ENCODE measurements around the gene UROC1. TPM values are rescaled to one million over a fixed set of nuclear protein-coding genes. Genes with fewer than 3 reads are reported as not detected.

Gene UROC1
- total RNA-seq, 1 experiment from 2014 or later = not detected

DNA sequence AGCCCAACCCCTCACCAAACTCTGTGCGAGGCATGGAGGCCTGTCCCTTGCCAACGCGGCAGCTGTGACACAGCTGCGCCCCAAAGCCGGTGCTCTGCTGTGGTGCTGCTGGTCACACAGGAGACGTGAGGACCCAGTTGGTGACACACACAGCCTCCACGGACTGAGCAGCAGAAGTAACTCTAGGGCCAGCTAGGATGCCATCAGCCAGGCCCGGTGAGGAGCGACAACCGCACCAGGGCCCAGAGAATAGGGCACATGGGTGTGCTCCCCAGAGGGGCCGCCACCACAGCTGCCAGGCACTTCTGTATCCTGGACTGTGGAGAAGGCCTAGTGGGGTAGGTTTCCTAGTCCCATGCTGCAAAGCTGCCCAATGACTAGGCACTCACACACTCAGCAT, 52.6 kb downstream of the UROC1 start:
- Histone ChIP-seq H3K4me3 (no peak overlapping the region), H3K79me2 (ENCODE audit: low read depth) (peaks cover 30% of the 10 kb centered on the region; the same call in 1 of the 2 replicates), H3K4me2 (no peak overlapping the region), H3F3A (ENCODE audit: insufficient read depth, low read depth) (no peaks in the 10 kb centered on the region), H3K27ac (no peak overlapping the region), H3K9me2 (ENCODE audit: insufficient read depth) (no peaks in the 10 kb centered on the region), H2AFZ (no peak overlapping the region), H3K9me3 (ENCODE audit: insufficient read depth, low read depth) (no peaks in the 10 kb centered on the region), H4K20me1 (ENCODE audit: insufficient read depth) (peaks cover 31% of the 10 kb centered on the region), H3K27me3 (ENCODE audit: insufficient read depth, low read depth) (no peaks in the 10 kb centered on the region), H3K36me3 (ENCODE audit: low read depth) (peaks cover 45% of the 10 kb centered on the region), H3K4me1 (replicated peaks; ENCODE audit: insufficient read depth) (no peaks in the 10 kb centered on the region)
- ChIA-PET CTCF (no interaction called here), POLR2A (ENCODE audit: unreplicated experiment) (no interaction called here)
- no peak for TF ChIP-seq EZH2 (IDR thresholded peaks at IDR 0.05; ENCODE audit: low read depth)
- intact Hi-C loops (cut with micrococcal nuclease; ENCODE audit: unreplicated experiment) = no loop called here
- no peak for DNase-seq
- BruUV-seq (replicated peaks) = no TSS peak

DNA sequence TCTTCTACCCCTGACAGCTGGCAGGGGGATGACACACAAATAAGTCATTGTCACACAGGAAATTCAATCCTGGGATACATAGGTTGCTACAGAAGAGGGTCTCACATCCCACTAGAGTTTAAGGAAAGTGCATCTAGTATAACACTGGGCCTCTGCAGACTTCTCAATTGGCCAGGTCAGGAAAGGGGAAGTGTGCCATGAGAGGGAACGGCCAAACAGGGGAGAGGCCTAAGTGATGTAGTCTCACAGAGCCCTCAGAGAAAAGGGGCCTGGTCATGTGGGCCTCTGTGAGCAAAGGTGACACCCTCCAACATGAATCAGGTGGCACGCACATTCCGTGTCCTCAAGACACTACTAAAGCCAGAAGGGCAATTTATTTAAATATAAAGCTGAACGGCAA, 53.1 kb downstream of the UROC1 start:
- no TSS peak for BruUV-seq (replicated peaks)
- Histone ChIP-seq H3K79me2 (ENCODE audit: low read depth) (peaks cover 25% of the 10 kb centered on the region; the same call in 1 of the 2 replicates), H4K20me1 (ENCODE audit: insufficient read depth) (peaks cover 30% of the 10 kb centered on the region), H3K4me1 (replicated peaks; ENCODE audit: insufficient read depth) (no peaks in the 10 kb centered on the region), H3K27me3 (ENCODE audit: insufficient read depth, low read depth) (no peaks in the 10 kb centered on the region), H3K4me2 (no peak overlapping the region), H3K36me3 (ENCODE audit: low read depth) (peaks cover 41% of the 10 kb centered on the region), H3F3A (ENCODE audit: insufficient read depth, low read depth) (no peaks in the 10 kb centered on the region), H2AFZ (no peak overlapping the region), H3K27ac (no peak overlapping the region), H3K4me3 (no peak overlapping the region), H3K9me3 (ENCODE audit: insufficient read depth, low read depth) (no peaks in the 10 kb centered on the region), H3K9me2 (ENCODE audit: insufficient read depth) (no peaks in the 10 kb centered on the region)
- ChIA-PET POLR2A (ENCODE audit: unreplicated experiment) (no interaction called here), CTCF (no interaction called here)
- TF ChIP-seq EZH2 (IDR thresholded peaks at IDR 0.05; ENCODE audit: low read depth) = no peak
- TF ChIP-seq, protein P1, sequence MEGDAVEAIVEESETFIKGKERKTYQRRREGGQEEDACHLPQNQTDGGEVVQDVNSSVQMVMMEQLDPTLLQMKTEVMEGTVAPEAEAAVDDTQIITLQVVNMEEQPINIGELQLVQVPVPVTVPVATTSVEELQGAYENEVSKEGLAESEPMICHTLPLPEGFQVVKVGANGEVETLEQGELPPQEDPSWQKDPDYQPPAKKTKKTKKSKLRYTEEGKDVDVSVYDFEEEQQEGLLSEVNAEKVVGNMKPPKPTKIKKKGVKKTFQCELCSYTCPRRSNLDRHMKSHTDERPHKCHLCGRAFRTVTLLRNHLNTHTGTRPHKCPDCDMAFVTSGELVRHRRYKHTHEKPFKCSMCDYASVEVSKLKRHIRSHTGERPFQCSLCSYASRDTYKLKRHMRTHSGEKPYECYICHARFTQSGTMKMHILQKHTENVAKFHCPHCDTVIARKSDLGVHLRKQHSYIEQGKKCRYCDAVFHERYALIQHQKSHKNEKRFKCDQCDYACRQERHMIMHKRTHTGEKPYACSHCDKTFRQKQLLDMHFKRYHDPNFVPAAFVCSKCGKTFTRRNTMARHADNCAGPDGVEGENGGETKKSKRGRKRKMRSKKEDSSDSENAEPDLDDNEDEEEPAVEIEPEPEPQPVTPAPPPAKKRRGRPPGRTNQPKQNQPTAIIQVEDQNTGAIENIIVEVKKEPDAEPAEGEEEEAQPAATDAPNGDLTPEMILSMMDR (conservative IDR thresholded peaks at IDR 0.05) = no peak
- DNase-seq = no peak
- intact Hi-C loops (cut with micrococcal nuclease; ENCODE audit: unreplicated experiment) = no loop called here

DNA sequence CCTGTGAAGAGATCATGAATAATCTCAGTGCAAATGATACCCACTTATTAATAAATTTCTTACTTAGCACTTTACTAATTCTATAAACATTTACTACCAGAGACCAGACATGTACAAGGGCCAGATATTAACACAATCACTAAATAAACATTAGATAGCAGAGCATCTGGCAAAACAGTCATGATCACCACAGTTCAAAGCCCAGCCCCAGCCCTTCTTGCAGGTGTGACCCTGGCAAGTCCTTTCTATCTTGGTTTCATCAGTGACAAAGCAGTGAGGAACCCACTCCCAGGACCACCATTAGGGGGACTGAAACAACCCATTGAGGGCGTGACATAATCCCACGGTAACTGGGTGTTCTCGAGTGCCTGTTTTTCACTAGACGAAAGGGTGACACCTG, 53.5 kb downstream of the UROC1 start:
- Histone ChIP-seq H3K4me1 (replicated peaks; ENCODE audit: insufficient read depth) (no peaks in the 10 kb centered on the region), H3K9me2 (ENCODE audit: insufficient read depth) (no peaks in the 10 kb centered on the region), H3F3A (ENCODE audit: insufficient read depth, low read depth) (no peaks in the 10 kb centered on the region), H3K9me3 (ENCODE audit: insufficient read depth, low read depth) (no peaks in the 10 kb centered on the region), H3K27me3 (ENCODE audit: insufficient read depth, low read depth) (no peaks in the 10 kb centered on the region), H2AFZ (no peak overlapping the region), H4K20me1 (ENCODE audit: insufficient read depth) (peaks cover 27% of the 10 kb centered on the region), H3K27ac (no peak overlapping the region), H3K36me3 (ENCODE audit: low read depth) (peaks cover 37% of the 10 kb centered on the region), H3K4me3 (no peak overlapping the region), H3K79me2 (ENCODE audit: low read depth) (peaks cover 21% of the 10 kb centered on the region; the same call in 1 of the 2 replicates), H3K4me2 (no peak overlapping the region)
- DNase-seq = no peak
- no peak for TF ChIP-seq EZH2 (IDR thresholded peaks at IDR 0.05; ENCODE audit: low read depth)
- TF ChIP-seq, protein P1 (conservative IDR thresholded peaks at IDR 0.05) = no peak
- no TSS peak for BruUV-seq (replicated peaks)
- intact Hi-C loops (cut with micrococcal nuclease; ENCODE audit: unreplicated experiment) = no loop called here
- POLR2A ChIA-PET (ENCODE audit: unreplicated experiment) = no interaction called here
- CTCF ChIA-PET = no interaction called here

DNA sequence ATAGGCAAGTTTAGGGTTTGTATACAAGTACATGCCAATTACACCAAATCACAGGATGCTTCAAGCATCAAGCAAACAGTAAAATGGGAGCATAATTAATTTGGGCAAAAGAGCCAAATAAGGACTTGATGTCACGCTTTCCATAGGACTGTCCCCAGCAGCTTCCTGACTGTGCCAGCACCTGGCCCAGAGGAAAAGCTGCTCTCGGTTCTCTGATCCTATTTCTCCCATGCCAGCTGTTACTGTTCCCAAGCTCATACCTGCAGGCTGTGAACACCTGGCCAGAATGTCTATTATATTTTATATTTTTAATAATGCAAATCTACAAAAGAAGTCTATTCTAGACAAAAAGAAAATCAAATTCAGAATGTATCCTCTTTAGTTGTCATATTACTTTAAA, 54.1 kb downstream of the UROC1 start:
- TF ChIP-seq, protein P1 (conservative IDR thresholded peaks at IDR 0.05) = no peak
- no peak for TF ChIP-seq EZH2 (IDR thresholded peaks at IDR 0.05; ENCODE audit: low read depth)
- CTCF ChIA-PET = interaction anchor here (0.5 kb wide), 1 partner anchor 1378 kb away, joined by 8 read pairs; no protein-coding TSS in a partner anchor
- Histone ChIP-seq H3K9me3 (ENCODE audit: insufficient read depth, low read depth) (no peaks in the 10 kb centered on the region), H3K79me2 (ENCODE audit: low read depth) (peaks cover 15% of the 10 kb centered on the region; the same call in 1 of the 2 replicates), H2AFZ (no peak overlapping the region), H3K4me2 (no peak overlapping the region), H3K4me1 (replicated peaks; ENCODE audit: insufficient read depth) (no peaks in the 10 kb centered on the region), H3K27me3 (ENCODE audit: insufficient read depth, low read depth) (no peaks in the 10 kb centered on the region), H3F3A (ENCODE audit: insufficient read depth, low read depth) (no peaks in the 10 kb centered on the region), H3K9me2 (ENCODE audit: insufficient read depth) (no peaks in the 10 kb centered on the region), H4K20me1 (ENCODE audit: insufficient read depth) (peaks cover 27% of the 10 kb centered on the region), H3K27ac (no peak overlapping the region), H3K36me3 (ENCODE audit: low read depth) (peaks cover 35% of the 10 kb centered on the region), H3K4me3 (no peak overlapping the region)
- no peak for DNase-seq
- intact Hi-C loops (cut with micrococcal nuclease; ENCODE audit: unreplicated experiment) = no loop called here
- BruUV-seq (replicated peaks) = no TSS peak
- POLR2A ChIA-PET (ENCODE audit: unreplicated experiment) = no interaction called here

Data from PC-9 (cell line).